ENCODE data around the gene NEK11.
A peak's percentile ranks its signal among the peaks of the same experiment; 100 is the strongest.
"Not testable (repeated sequence)": the region's sequence is repeated elsewhere in the genome, so short reads cannot be mapped to it uniquely, and the experiment has no call there.

The NEK11 gene

DNA sequence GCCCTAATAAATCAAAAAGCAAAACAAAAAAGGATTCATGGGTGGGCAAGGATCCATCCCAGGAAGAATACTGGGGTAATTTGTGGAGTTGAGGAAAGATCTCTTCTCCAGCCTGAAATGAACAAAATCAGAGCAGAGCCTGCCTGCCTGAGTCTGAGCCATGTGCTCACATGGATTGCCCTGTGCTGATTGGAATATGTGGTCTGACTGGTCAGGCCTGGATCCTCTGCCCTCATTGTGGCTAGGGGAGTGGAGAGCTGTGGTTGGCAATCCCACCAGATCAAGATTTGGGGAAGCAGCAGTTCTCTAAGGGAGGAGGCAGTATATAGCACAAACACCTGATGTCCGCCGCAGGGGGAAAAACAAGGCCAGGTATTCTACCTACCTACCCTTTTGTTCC, 348.1 kb downstream of the NEK11 start:
- ATAC-seq (ENCODE audit: insufficient read depth, low read depth), result no peak

GRCh38 chr3:131380821-131381444, 354.3 kb downstream of the NEK11 start:
- not testable (repeated sequence) for H3K79me2 ChIP-seq (ENCODE audit: insufficient read depth, low read length); H3K4me1 ChIP-seq (ENCODE audit: insufficient read depth, low read length); H3K27ac ChIP-seq (ENCODE audit: low read length); H3K27me3 ChIP-seq (ENCODE audit: insufficient read depth, low read length, poor library complexity); H3K36me3 ChIP-seq (ENCODE audit: insufficient read depth, low read length); H3K9me3 ChIP-seq (ENCODE audit: insufficient read depth, low read length, severe bottlenecking); H4K20me1 ChIP-seq (ENCODE audit: insufficient read depth, low read length); H3K4me2 ChIP-seq (ENCODE audit: insufficient read depth, low read length); ATAC-seq (ENCODE audit: insufficient read depth, low read depth); DNase-seq; H3K9ac ChIP-seq (ENCODE audit: low read depth, low read length); H3K4me3 ChIP-seq (ENCODE audit: low read depth in 1 of 2, low read length in 2 of 2); H2AFZ ChIP-seq (ENCODE audit: low read depth, low read length)

More for the DNA sequence above, 348.1 kb downstream of the NEK11 start:
- Histone ChIP-seq H3K27ac (ENCODE audit: low read length) (no peak overlapping the region), H3K4me2 (ENCODE audit: insufficient read depth, low read length) (no peak overlapping the region), H2AFZ (ENCODE audit: low read depth, low read length) (no peak overlapping the region), H3K27me3 (ENCODE audit: insufficient read depth, low read length, poor library complexity) (peaks cover 5% of the 10 kb centered on the region), H4K20me1 (ENCODE audit: insufficient read depth, low read length) (no peaks in the 10 kb centered on the region), H3K9ac (ENCODE audit: low read depth, low read length) (no peak overlapping the region), H3K4me3 (ENCODE audit: low read depth in 1 of 2, low read length in 2 of 2) (no peak overlapping the region), H3K4me1 (ENCODE audit: insufficient read depth, low read length) (no peaks in the 10 kb centered on the region), H3K36me3 (ENCODE audit: insufficient read depth, low read length) (no peaks in the 10 kb centered on the region), H3K9me3 (ENCODE audit: insufficient read depth, low read length, severe bottlenecking) (no peaks in the 10 kb centered on the region), H3K79me2 (ENCODE audit: insufficient read depth, low read length) (no peaks in the 10 kb centered on the region)
- TF ChIP-seq, protein P1, sequence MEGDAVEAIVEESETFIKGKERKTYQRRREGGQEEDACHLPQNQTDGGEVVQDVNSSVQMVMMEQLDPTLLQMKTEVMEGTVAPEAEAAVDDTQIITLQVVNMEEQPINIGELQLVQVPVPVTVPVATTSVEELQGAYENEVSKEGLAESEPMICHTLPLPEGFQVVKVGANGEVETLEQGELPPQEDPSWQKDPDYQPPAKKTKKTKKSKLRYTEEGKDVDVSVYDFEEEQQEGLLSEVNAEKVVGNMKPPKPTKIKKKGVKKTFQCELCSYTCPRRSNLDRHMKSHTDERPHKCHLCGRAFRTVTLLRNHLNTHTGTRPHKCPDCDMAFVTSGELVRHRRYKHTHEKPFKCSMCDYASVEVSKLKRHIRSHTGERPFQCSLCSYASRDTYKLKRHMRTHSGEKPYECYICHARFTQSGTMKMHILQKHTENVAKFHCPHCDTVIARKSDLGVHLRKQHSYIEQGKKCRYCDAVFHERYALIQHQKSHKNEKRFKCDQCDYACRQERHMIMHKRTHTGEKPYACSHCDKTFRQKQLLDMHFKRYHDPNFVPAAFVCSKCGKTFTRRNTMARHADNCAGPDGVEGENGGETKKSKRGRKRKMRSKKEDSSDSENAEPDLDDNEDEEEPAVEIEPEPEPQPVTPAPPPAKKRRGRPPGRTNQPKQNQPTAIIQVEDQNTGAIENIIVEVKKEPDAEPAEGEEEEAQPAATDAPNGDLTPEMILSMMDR (IDR thresholded peaks at IDR 0.05; ENCODE audit: borderline replicate concordance, extremely low read depth, low read length, poor library complexity, severe bottlenecking), result no peak
- TF ChIP-seq EZH2 (IDR thresholded peaks at IDR 0.05; ENCODE audit: borderline replicate concordance, low read depth, low read length, severe bottlenecking), result no peak
- no peak for DNase-seq

DNA sequence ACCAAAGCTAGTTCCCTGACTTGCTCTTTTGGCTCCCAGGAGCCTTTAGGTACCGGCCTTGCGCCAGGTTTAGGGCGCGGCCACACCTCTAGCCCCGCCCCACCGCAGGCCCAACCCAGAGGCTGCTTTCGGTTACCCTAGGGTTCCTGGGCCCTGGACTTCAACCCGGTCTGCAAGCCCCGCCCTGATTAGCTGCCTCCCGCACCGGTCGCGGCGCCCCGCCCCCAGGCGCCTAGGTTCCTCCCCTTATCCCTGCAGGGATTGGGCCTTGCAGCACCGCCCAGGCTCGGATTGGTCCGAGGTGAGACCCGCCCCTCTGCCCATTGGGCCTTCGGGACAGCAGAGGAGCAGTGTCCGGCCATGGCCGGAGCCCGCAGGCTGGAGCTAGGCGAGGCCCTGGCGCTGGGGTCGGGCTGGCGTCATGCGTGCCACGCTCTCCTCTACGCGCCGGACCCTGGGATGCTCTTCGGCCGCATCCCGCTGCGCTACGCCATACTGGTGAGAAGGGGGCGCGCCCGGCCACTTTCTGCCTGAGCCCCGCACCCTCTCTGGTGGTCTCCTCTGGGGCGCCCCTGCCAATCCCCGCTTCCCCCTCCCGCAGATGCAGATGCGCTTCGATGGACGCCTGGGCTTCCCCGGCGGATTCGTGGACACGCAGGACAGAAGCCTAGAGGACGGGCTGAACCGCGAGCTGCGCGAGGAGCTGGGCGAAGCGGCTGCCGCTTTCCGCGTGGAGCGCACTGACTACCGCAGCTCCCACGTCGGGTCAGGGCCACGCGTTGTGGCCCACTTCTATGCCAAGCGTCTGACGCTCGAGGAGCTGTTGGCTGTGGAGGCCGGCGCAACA, 355.0 kb downstream of the NEK11 start, which contains the start of gene NUDT16:
TSS of gene NUDT16 (plus strand) at position 330 of the 847 bp plus-strand sequence. CDS start at position 361, 31 bp downstream.
- Histone ChIP-seq H2AFZ (ENCODE audit: low read depth, low read length) (no peak within 1 kb of the TSS), H4K20me1 (ENCODE audit: insufficient read depth, low read length) (no peaks in the 10 kb centered on the region), H3K9me3 (ENCODE audit: insufficient read depth, low read length, severe bottlenecking) (no peaks in the 10 kb centered on the region), H3K4me1 (ENCODE audit: insufficient read depth, low read length) (no peaks in the 10 kb centered on the region), H3K9ac (ENCODE audit: low read depth, low read length) (no peak within 1 kb of the TSS), H3K79me2 (ENCODE audit: insufficient read depth, low read length) (no peaks in the 10 kb centered on the region), H3K36me3 (ENCODE audit: insufficient read depth, low read length) (no peaks in the 10 kb centered on the region), H3K4me3 (ENCODE audit: low read depth in 1 of 2, low read length in 2 of 2) (no peak within 1 kb of the TSS), H3K27ac (ENCODE audit: low read length) (no peak within 1 kb of the TSS), H3K4me2 (ENCODE audit: insufficient read depth, low read length) (no peak within 1 kb of the TSS), H3K27me3 (ENCODE audit: insufficient read depth, low read length, poor library complexity) (no peaks in the 10 kb centered on the region)
- ATAC-seq (ENCODE audit: insufficient read depth, low read depth), result 0 out of 3 replicates have a peak, but pooled peaks have one; percentile 22
- DNase-seq, result no peak
- no peak for TF ChIP-seq EZH2 (IDR thresholded peaks at IDR 0.05; ENCODE audit: borderline replicate concordance, low read depth, low read length, severe bottlenecking)
- TF ChIP-seq, protein P1 (IDR thresholded peaks at IDR 0.05; ENCODE audit: borderline replicate concordance, extremely low read depth, low read length, poor library complexity, severe bottlenecking), result no peak

Measured in DND-41 (cell line).